MM.1S (cell line): Measurements from ENCODE around the gene KNG1.

ENCODE experiments used
- DNase-seq: peaks from one replicate; pipeline ENCODE4 v3.0.0-alpha.2; 2015
- H2AFZ ChIP-seq: fragments of 300-600 bp; sonication (generic); 2 replicates; pipeline ENCODE4 v1.6.0; 2016; ENCODE audit warnings: antibody characterized with exemption, low read length
- H3F3A ChIP-seq: fragments of 300-600 bp; sonication (generic); 2 replicates; pipeline ENCODE4 v1.6.1; 2016; ENCODE audit warnings: mild to moderate bottlenecking, antibody characterized with exemption, low read length, moderate library complexity, mixed read lengths; ENCODE audit not compliant: insufficient read depth
- H3K27ac ChIP-seq: fragments of 300-600 bp; sonication (generic); 2 replicates; pipeline ENCODE4 v1.5.1; 2016; ENCODE audit warnings: mild to moderate bottlenecking, low read length
- H3K27me3 ChIP-seq: fragments of 300-600 bp; sonication (generic); replicated peaks from 2 replicates; pipeline ENCODE4 v1.6.0; 2016; ENCODE audit warnings: low read length; ENCODE audit not compliant: insufficient read depth
- H3K36me3 ChIP-seq: fragments of 300-600 bp; sonication (generic); replicated peaks from 2 replicates; pipeline ENCODE4 v1.6.1; 2016; ENCODE audit warnings: mild to moderate bottlenecking, low read length, mixed read lengths; ENCODE audit not compliant: insufficient read depth
- H3K4me1 ChIP-seq: fragments of 300-600 bp; sonication (generic); 2 replicates; pipeline ENCODE4 v1.6.1; 2016; ENCODE audit warnings: low read length, mixed read lengths
- H3K4me2 ChIP-seq: fragments of 300-600 bp; sonication (generic); 2 replicates; pipeline ENCODE4 v1.6.0; 2016; ENCODE audit warnings: low read depth, low read length
- H3K4me3 ChIP-seq: fragments of 300-600 bp; sonication (generic); 2 replicates; pipeline ENCODE4 v1.5.1; 2016; ENCODE audit warnings: low read length, mixed read lengths
- H3K79me2 ChIP-seq: fragments of 300-600 bp; sonication (generic); 2 replicates; pipeline ENCODE4 v1.6.1; 2016; ENCODE audit warnings: mixed run types, low read length, mixed read lengths
- H3K9ac ChIP-seq: fragments of 300-600 bp; sonication (generic); 2 replicates; pipeline ENCODE4 v1.6.1; 2016; ENCODE audit warnings: low read length, mixed read lengths
- H3K9me2 ChIP-seq: fragments of 300-600 bp; sonication (generic); replicated peaks from 2 replicates; pipeline ENCODE4 v1.6.1; 2016; ENCODE audit warnings: mild to moderate bottlenecking, low read length, mixed read lengths; ENCODE audit not compliant: insufficient read depth
- H3K9me3 ChIP-seq: fragments of 300-600 bp; sonication (generic); replicated peaks from 2 replicates; pipeline ENCODE4 v1.6.1; 2016; ENCODE audit warnings: mild to moderate bottlenecking, low read length, mixed read lengths; ENCODE audit not compliant: insufficient read depth
- H4K20me1 ChIP-seq: fragments of 300-600 bp; sonication (generic); 2 replicates; pipeline ENCODE4 v1.6.1; 2016; ENCODE audit warnings: mild to moderate bottlenecking, low read length, moderate library complexity, mixed read lengths; ENCODE audit not compliant: insufficient read depth
- EZH2 ChIP-seq: fragments of 300-600 bp; sonication (generic); optimal IDR thresholded peaks from 2 replicates; pipeline ENCODE3; 2017; ENCODE audit warnings: low read depth, mild to moderate bottlenecking, antibody characterized with exemption, low read length, mixed read lengths
- EZH2phosphoT487 ChIP-seq: fragments of 300-600 bp; sonication (generic); IDR thresholded peaks from 2 replicates; pipeline ENCODE4 v1.6.1; 2018; ENCODE audit warnings: antibody characterized with exemption, low read length
- TF ChIP-seq, protein P1 (sequence below): fragments of 300-600 bp; sonication (generic); IDR thresholded peaks from 2 replicates; pipeline ENCODE4 v1.5.1; 2016; ENCODE audit warnings: antibody characterized with exemption, low read length, mixed read lengths

The KNG1 gene

DNA sequence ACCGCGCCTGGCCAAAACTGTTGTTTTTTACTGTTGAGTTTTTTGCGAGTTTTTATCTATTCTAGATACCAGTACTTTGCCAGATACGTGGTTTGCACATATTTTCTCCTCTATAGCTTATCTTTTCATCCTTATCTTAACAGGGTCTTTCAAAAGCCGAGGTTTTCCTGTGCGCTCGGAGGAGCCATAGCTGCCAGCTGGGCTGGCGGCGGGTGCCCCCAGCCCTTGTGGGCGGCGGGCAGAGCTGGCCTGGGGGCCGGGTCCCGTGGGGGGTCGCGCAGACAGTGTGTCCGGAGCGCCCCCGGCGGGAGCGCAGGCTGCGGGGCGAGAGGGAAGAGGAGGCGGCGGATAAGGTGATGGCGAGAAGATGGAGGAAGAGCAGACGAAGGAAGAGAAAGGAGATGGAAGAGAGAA, 55.1 kb downstream of the KNG1 start:
- H3K4me2 ChIP-seq = peak overlapping the region; percentile 90
- no peaks in the 10 kb centered on the region for H3K9me2 ChIP-seq
- TF ChIP-seq EZH2phosphoT487 (no peak), EZH2 (no peak)
- TF ChIP-seq, protein P1, sequence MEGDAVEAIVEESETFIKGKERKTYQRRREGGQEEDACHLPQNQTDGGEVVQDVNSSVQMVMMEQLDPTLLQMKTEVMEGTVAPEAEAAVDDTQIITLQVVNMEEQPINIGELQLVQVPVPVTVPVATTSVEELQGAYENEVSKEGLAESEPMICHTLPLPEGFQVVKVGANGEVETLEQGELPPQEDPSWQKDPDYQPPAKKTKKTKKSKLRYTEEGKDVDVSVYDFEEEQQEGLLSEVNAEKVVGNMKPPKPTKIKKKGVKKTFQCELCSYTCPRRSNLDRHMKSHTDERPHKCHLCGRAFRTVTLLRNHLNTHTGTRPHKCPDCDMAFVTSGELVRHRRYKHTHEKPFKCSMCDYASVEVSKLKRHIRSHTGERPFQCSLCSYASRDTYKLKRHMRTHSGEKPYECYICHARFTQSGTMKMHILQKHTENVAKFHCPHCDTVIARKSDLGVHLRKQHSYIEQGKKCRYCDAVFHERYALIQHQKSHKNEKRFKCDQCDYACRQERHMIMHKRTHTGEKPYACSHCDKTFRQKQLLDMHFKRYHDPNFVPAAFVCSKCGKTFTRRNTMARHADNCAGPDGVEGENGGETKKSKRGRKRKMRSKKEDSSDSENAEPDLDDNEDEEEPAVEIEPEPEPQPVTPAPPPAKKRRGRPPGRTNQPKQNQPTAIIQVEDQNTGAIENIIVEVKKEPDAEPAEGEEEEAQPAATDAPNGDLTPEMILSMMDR = no peak
- no peaks in the 10 kb centered on the region for H3K9me3 ChIP-seq
- no peaks in the 10 kb centered on the region for H3K79me2 ChIP-seq
- H3K4me3 ChIP-seq = peak overlapping the region; percentile 64
- DNase-seq = no peak
- peak overlapping the region; percentile 45; the same call in 1 of the 2 replicates for H3K9ac ChIP-seq
- H3F3A ChIP-seq = no peaks in the 10 kb centered on the region
- no peaks in the 10 kb centered on the region for H4K20me1 ChIP-seq
- peak overlapping the region; percentile 94 for H2AFZ ChIP-seq
- no peaks in the 10 kb centered on the region for H3K27me3 ChIP-seq
- peak overlapping the region; percentile 4; the same call in 1 of the 2 replicates for H3K27ac ChIP-seq
- H3K36me3 ChIP-seq = no peaks in the 10 kb centered on the region
- no peaks in the 10 kb centered on the region for H3K4me1 ChIP-seq

- Histone ChIP-seq H3K4me3 (peak overlapping the region; percentile 64), H3K27ac (peak overlapping the region; percentile 4; the same call in 1 of the 2 replicates), H4K20me1 (no peaks in the 10 kb centered on the region), H3K4me2 (peak overlapping the region; percentile 90), H3K4me1 (no peaks in the 10 kb centered on the region), H3F3A (no peaks in the 10 kb centered on the region), H3K9ac (peak overlapping the region; percentile 45; the same call in 1 of the 2 replicates), H3K79me2 (no peaks in the 10 kb centered on the region), H3K9me2 (no peaks in the 10 kb centered on the region), H3K36me3 (no peaks in the 10 kb centered on the region), H3K9me3 (no peaks in the 10 kb centered on the region), H2AFZ (peak overlapping the region; percentile 94), H3K27me3 (no peaks in the 10 kb centered on the region)
- TF ChIP-seq EZH2phosphoT487 = no peak
- TF ChIP-seq EZH2 = no peak
- TF ChIP-seq, protein P1 = no peak
- DNase-seq = peak; percentile 83
Measured at GRCh38 chr3:186772701-186773417, 55.7 kb downstream of the KNG1 start.

- Histone ChIP-seq H3K4me1 (no peaks in the 10 kb centered on the region), H3K4me2 (no peak overlapping the region), H3K4me3 (no peak overlapping the region), H3F3A (no peaks in the 10 kb centered on the region), H3K27me3 (no peaks in the 10 kb centered on the region), H3K9ac (no peak overlapping the region), H2AFZ (no peak overlapping the region), H3K79me2 (no peaks in the 10 kb centered on the region), H3K9me2 (no peaks in the 10 kb centered on the region), H3K9me3 (no peaks in the 10 kb centered on the region), H3K36me3 (no peaks in the 10 kb centered on the region), H4K20me1 (no peaks in the 10 kb centered on the region), H3K27ac (no peak overlapping the region)
- DNase-seq = no peak
- TF ChIP-seq EZH2phosphoT487 (no peak), EZH2 (no peak)
- TF ChIP-seq, protein P1 = no peak
Measured at GRCh38 chr3:186775999-186776398, 58.8 kb downstream of the KNG1 start.
